Esophagus (tissue), 2 donors: ENCODE measurements around the gene ASXL1. TPM values are rescaled to one million over a fixed set of nuclear protein-coding genes. Genes with fewer than 3 reads are reported as not detected.
"Not testable (repeated sequence)": the region's sequence is repeated elsewhere in the genome, so short reads cannot be mapped to it uniquely, and the experiment has no call there.

ENCODE experiments used
- H3K27ac ChIP-seq, 2 donors: one replicate each; pipeline ENCODE4 v1.5.1; 2013; ENCODE audit warnings: low read depth in 2 of 2, mild to moderate bottlenecking in 2 of 2, inconsistent platforms in 1 of 2, low read length in 1 of 2, moderate library complexity in 1 of 2
- H3K27me3 ChIP-seq, 2 donors: one replicate each; pipeline ENCODE4 v1.6.1; 2013; ENCODE audit warnings: low read length in 2 of 2, control low read depth in 1 of 2, mild to moderate bottlenecking in 1 of 2; ENCODE audit not compliant: insufficient read depth in 2 of 2, control insufficient read depth in 1 of 2
- H3K36me3 ChIP-seq, 2 donors: one replicate each; pipeline ENCODE4 v1.6.1; 2013; ENCODE audit warnings: low read length in 1 of 2; ENCODE audit not compliant: control insufficient read depth in 2 of 2, insufficient read depth in 2 of 2
- H3K4me1 ChIP-seq, 2 donors: one replicate each; pipeline ENCODE4 v1.6.1; 2013; ENCODE audit warnings: low read length in 1 of 2; ENCODE audit not compliant: control insufficient read depth in 2 of 2, insufficient read depth in 2 of 2
- H3K4me3 ChIP-seq, 2 donors: one replicate each; pipeline ENCODE4 v1.5.1; 2013; ENCODE audit warnings: low read length in 2 of 2, mild to moderate bottlenecking in 2 of 2, low read depth in 1 of 2, moderate library complexity in 1 of 2
- H3K9me3 ChIP-seq, 2 donors: one replicate each; pipeline ENCODE4 v1.6.1; 2013; ENCODE audit warnings: mild to moderate bottlenecking in 2 of 2, low read depth in 1 of 2, low read length in 1 of 2, moderate library complexity in 1 of 2; ENCODE audit not compliant: control insufficient read depth in 2 of 2, insufficient read depth in 1 of 2
- WGBS, 2 donors: extraction: QIAGEN DNeasy Blood & Tissue Kit; methylation state at CpG; one replicate each; pipeline ENCODE4 v1.1.7; 2013; 5-methylcytosine and 5-hydroxymethylcytosine counted together
- polyA plus RNA-seq, 2 donors: library from polyadenylated mRNA; stranded (reverse); fragments of 200-250 nt; gene quantifications; one replicate each; pipeline ENCODE4 v1.2.3, GENCODE V29; 2013
- donor health status: healthy with polysubstance abuse.
- donor health status: Bipolar disorder and iron deficiency.

The ASXL1 gene
- polyA plus RNA-seq, 2 donors = 13.3 to 19.7 TPM

DNA sequence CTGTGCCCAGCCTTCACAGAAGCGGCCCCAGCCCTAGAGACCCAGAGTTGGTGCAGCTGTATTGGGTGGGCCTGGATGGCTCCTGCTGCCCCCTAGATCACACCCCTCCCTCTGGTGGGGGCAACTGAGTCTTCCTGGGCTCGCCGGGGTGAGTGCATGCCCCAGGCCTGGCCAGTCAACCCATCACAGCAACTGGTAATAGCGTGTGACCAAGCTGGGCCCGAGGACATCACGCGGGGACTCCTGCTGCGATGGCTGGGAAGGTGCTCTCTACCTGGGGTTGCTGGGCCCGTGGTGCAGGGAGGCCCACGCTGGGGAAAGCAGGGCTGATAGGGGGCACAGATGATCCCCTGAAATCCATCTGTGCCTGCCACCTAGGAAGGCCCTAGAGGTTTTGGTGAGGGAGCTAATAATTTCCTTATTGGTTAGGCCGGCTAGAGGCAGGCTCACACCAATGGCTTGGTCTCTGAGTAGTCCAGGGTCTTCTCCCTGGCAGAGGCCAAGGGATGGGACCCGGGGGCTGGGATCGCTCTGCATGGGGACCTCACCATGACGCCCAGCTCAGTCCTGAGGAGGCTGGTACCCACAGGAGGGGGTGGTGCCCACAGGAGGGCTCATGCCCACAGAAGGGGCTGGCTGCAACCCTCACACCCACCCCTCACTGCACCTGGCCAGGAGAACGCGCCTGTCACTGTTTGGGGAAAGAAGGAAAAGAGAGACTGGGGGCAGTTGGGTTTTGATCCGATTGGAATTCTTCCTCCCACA is 103.9 kb downstream of the ASXL1 start:
- Histone ChIP-seq H3K4me1 (peaks cover 0 to 3% of the 10 kb centered on the region in 2 donors), H3K27ac (no peak overlapping the region), H3K27me3 (no peaks in the 10 kb centered on the region), H3K36me3 (no peaks in the 10 kb centered on the region), H3K4me3 (no peak overlapping the region), H3K9me3 (no peaks in the 10 kb centered on the region)
- 89 to 94% methylated on average over 17 of the region's 17 CpGs for WGBS, 2 donors

DNA sequence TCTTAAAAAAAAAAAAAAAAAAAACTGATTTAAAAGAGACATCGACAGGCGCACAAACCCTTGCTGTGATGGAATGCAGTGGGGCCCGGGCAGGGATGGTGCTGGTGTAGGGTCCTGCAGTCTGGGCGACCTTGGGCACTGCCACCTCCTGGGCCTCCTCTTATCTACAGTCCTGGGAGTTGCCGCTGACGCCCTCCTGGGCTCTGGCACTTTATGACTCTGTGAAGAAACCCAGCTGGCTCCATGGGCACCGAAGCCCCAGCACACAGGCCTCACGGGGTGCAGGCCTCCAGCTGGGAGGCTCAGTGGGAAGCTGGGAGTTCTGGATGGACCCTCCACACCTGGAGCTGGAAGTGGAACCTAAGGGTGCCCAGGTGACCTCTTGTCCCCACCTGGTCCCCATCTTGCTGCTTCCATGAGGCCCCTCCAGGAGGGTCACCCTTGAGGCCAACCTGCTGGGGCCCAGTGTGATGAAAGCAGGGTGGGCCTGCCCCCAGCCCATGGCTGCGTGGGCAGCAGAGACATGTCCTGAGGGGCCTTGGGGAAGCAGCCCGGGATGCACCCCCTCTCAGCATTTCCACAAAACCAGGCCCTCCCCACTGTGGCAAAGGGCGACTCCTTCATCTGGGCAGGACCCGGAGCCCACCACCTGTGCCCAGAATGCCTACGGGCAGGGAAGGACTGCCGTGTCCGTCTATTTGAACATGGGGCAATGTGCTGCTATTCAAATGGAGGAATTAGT is 104.9 kb downstream of the ASXL1 start:
- WGBS, 2 donors = 65 to 81% methylated on average over 15 of the region's 15 CpGs
- Histone ChIP-seq H3K27ac (no peak overlapping the region), H3K4me1 (peaks cover 0 to 3% of the 10 kb centered on the region in 2 donors), H3K27me3 (no peaks in the 10 kb centered on the region), H3K9me3 (no peaks in the 10 kb centered on the region), H3K4me3 (no peak overlapping the region), H3K36me3 (no peaks in the 10 kb centered on the region)

GRCh38 chr20:32463642-32464400 is 105.7 kb downstream of the ASXL1 start:
- peaks cover 0 to 3% of the 10 kb centered on the region in 2 donors for H3K4me1 ChIP-seq
- no peaks in the 10 kb centered on the region for H3K27me3 ChIP-seq
- no peaks in the 10 kb centered on the region for H3K36me3 ChIP-seq
- no peaks in the 10 kb centered on the region for H3K9me3 ChIP-seq
- WGBS, 2 donors = 58 to 64% methylated on average over 26 to 28 of the region's 28 CpGs
- H3K27ac ChIP-seq = peak overlapping the region; percentile 17 to 37
- H3K4me3 ChIP-seq = no peak overlapping the region

GRCh38 chr20:32464401-32465091 is 106.4 kb downstream of the ASXL1 start:
- WGBS, 2 donors = 74 to 86% methylated on average over 20 of the region's 20 CpGs

DNA sequence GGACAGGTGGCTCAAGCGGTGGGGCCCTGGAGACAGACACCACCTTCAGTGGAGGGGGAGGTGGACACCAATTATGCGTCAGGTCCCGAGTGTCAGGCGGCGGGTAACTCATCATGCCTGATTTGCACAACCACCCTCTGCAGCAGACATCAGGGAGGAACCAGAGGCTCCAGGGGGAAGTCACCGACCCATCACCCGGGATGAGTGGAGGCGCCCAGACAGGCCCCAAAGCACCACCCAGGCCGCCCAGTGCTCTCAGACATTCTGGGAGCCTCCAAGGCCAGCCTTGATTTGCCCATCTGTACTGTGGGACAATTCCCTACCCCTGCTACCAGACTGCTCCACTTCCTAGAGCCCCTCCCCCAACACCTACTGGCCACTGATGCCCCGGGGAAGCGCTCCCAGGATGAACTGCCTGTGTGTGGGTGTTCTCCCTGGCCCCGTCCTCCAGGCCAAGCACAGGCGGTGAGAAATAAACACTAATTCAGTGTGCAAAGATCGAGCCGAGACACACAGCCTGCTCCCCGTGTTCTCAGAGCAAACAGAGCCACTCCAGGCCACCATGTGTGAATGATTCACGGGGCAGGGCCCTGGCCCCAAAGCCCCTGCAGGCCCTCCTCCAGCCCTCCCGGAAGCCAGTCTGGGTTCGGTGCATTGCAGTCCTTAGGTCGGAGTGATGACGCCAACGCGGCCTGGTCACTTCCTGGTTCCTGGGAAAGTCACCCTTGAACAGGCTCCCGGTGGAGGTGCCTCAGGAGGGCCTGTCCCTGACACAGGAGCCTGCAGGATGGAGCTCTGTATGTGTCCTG is 107.2 kb downstream of the ASXL1 start:
- no peaks in the 10 kb centered on the region for H3K9me3 ChIP-seq
- no peaks in the 10 kb centered on the region for H3K36me3 ChIP-seq
- H3K27me3 ChIP-seq = no peaks in the 10 kb centered on the region
- H3K4me3 ChIP-seq = no peak overlapping the region
- WGBS, 2 donors = 62 to 73% methylated on average over 23 to 24 of the region's 24 CpGs
- peaks cover 0 to 3% of the 10 kb centered on the region in 2 donors for H3K4me1 ChIP-seq
- peak overlapping the region; percentile 50 to 63 for H3K27ac ChIP-seq

More at GRCh38 chr20:32464401-32465091, 106.4 kb downstream of the ASXL1 start:
- Histone ChIP-seq H3K36me3 (no peaks in the 10 kb centered on the region), H3K27ac (peak overlapping the region; percentile 17 to 50), H3K4me3 (no peak overlapping the region), H3K9me3 (no peaks in the 10 kb centered on the region), H3K4me1 (peaks cover 0 to 3% of the 10 kb centered on the region in 2 donors), H3K27me3 (no peaks in the 10 kb centered on the region)

- not testable (repeated sequence) for H3K36me3 ChIP-seq, H3K27me3 ChIP-seq, H3K4me1 ChIP-seq, H3K4me3 ChIP-seq, H3K9me3 ChIP-seq
- peak overlapping the region; percentile 54 to 63 for H3K27ac ChIP-seq
- WGBS, 2 donors = 77 to 79% methylated on average over 15 of the region's 15 CpGs
These were observed 108.0 kb downstream of the ASXL1 start for GRCh38 chr20:32465901-32466675.

DNA sequence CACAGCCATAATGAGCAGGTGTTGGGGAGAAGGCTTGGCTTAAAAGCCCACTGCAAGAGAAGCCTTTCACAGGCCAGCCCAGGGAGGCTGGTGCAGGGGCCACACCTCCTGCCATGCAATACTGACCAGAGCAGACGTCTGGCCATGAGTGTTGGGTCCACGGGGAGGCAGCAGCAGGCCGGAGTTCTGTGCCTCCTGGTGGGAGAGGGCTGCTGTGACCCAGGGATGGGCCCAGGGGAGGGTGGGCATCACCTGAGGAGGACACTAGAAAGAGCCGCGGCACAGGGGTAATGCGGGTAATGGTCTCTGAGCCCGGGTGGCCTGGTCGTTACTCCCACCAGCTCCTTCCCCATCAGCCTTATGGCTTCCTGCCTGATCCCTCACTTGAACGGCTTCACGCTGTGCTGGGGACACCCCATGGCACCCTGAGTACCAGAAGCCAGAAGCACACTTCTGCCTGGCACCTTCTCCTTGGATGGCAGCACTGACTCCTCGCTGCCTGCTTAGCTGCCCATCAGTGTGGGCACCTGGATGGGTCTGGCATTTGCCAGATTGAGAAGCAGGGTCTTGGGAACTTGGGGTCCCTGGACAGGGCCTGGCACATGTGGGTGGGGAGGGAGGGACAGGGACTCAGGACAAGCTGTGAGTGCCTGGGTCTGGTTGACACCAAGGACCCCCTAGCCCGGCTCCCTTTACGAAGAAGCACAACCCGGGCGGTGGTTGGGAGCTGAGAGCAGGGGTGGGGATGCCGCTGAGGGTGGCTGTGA is 108.8 kb downstream of the ASXL1 start:
- no peaks in the 10 kb centered on the region for H3K36me3 ChIP-seq
- peaks cover 0 to 3% of the 10 kb centered on the region in 2 donors for H3K4me1 ChIP-seq
- no peak overlapping the region for H3K4me3 ChIP-seq
- H3K9me3 ChIP-seq = no peaks in the 10 kb centered on the region
- WGBS, 2 donors = 75 to 80% methylated on average over 16 of the region's 16 CpGs
- H3K27me3 ChIP-seq = no peaks in the 10 kb centered on the region
- H3K27ac ChIP-seq = no peak overlapping the region
